NB4 (cell line): Measurements from ENCODE around the gene ACOT12.

Source experiments
- POLR2A ChIP-seq: IDR thresholded peaks from 2 replicates; pipeline ENCODE4 v1.6.1; 2011; ENCODE audit warnings: mild to moderate bottlenecking; ENCODE audit not compliant: insufficient read length; ENCODE audit errors: extremely low read depth
- TF ChIP-seq, protein P1 (sequence below): IDR thresholded peaks from one replicate; pipeline ENCODE4 v1.5.1; 2012; ENCODE audit warnings: low read depth, low read length

DNA sequence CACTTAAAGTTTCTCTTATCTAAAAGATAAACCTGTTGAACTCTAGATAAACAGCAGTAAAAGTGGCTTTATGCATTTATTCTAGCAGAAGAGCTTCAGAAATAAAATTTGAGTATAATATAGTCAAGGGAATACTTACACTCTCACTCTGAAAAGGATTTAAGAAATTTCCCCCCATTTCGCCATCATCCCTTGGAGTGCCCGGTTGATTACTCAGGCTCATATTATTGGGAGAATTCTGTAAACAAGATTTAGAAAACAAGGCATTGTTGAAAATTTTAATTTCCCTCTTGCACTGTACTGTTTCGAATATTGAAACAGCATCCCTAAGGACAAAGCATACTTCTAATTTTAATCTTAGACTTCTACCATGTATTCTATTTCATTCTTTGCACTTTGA is 34.5 kb upstream of the ACOT12 start:
- TF ChIP-seq, protein P1, sequence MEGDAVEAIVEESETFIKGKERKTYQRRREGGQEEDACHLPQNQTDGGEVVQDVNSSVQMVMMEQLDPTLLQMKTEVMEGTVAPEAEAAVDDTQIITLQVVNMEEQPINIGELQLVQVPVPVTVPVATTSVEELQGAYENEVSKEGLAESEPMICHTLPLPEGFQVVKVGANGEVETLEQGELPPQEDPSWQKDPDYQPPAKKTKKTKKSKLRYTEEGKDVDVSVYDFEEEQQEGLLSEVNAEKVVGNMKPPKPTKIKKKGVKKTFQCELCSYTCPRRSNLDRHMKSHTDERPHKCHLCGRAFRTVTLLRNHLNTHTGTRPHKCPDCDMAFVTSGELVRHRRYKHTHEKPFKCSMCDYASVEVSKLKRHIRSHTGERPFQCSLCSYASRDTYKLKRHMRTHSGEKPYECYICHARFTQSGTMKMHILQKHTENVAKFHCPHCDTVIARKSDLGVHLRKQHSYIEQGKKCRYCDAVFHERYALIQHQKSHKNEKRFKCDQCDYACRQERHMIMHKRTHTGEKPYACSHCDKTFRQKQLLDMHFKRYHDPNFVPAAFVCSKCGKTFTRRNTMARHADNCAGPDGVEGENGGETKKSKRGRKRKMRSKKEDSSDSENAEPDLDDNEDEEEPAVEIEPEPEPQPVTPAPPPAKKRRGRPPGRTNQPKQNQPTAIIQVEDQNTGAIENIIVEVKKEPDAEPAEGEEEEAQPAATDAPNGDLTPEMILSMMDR, result no peak
- TF ChIP-seq POLR2A, result no peak
